Neural progenitor cell (in vitro differentiated cells): ENCODE data around the gene RNF8. TPM values are rescaled to one million over a fixed set of nuclear protein-coding genes. Genes with fewer than 3 reads are reported as not detected.
"Not testable (repeated sequence)": the region's sequence is repeated elsewhere in the genome, so short reads cannot be mapped to it uniquely, and the experiment has no call there.

Experiments
- DNase-seq: peaks from one replicate; pipeline ENCODE4 v3.0.0-alpha.2; 2016; ENCODE audit warnings: low spot score
- H2AFZ ChIP-seq: fragments of 200-600 bp; sonication (generic); replicated peaks from 2 replicates; pipeline ENCODE4 v1.6.1; 2016; ENCODE audit warnings: antibody characterized with exemption
- H3F3A ChIP-seq: fragments of 200-600 bp; sonication (generic); 2 replicates; pipeline ENCODE4 v1.6.1; 2016; ENCODE audit warnings: antibody characterized with exemption, low read depth
- H3K27ac ChIP-seq: fragments of 200-600 bp; sonication (generic); 2 replicates; pipeline ENCODE4 v1.5.1; 2016; ENCODE audit warnings: mild to moderate bottlenecking
- H3K27me3 ChIP-seq: fragments of 200-600 bp; sonication (generic); 2 replicates; pipeline ENCODE4 v1.6.1; 2016; ENCODE audit warnings: mild to moderate bottlenecking, moderate library complexity
- H3K36me3 ChIP-seq: fragments of 200-600 bp; sonication (generic); 2 replicates; pipeline ENCODE4 v1.5.1; 2016
- H3K4me1 ChIP-seq: fragments of 200-600 bp; sonication (generic); 2 replicates; pipeline ENCODE4 v1.6.1; 2016; ENCODE audit warnings: mixed run types
- H3K4me2 ChIP-seq: fragments of 200-600 bp; sonication (generic); 2 replicates; pipeline ENCODE4 v1.6.1; 2016
- H3K4me3 ChIP-seq: fragments of 200-600 bp; sonication (generic); 2 replicates; pipeline ENCODE4 v1.5.1; 2016
- H3K79me2 ChIP-seq: fragments of 200-600 bp; sonication (generic); 2 replicates; pipeline ENCODE4 v1.6.1; 2016; ENCODE audit warnings: low read depth
- H3K9ac ChIP-seq: fragments of 200-600 bp; sonication (generic); 2 replicates; pipeline ENCODE4 v1.6.1; 2016
- H3K9me3 ChIP-seq: fragments of 200-600 bp; sonication (generic); 2 replicates; pipeline ENCODE4 v1.5.1; 2016; ENCODE audit warnings: low read depth
- H4K20me1 ChIP-seq: fragments of 200-600 bp; sonication (generic); 2 replicates; pipeline ENCODE4 v1.6.1; 2016; ENCODE audit warnings: low read depth
- H3K27ac Mint-ChIP-seq: 3 replicates; pipeline ENCODE4 v1.8.0; 2021; ENCODE audit warnings: mixed read lengths
- H3K27me3 Mint-ChIP-seq: 2 replicates; pipeline ENCODE4 v1.8.0; 2022; ENCODE audit warnings: low read depth, mild to moderate bottlenecking, inconsistent platforms, moderate library complexity, mixed read lengths; ENCODE audit not compliant: insufficient read depth
- H3K36me3 Mint-ChIP-seq: 3 replicates; pipeline ENCODE4 v1.8.0; 2021; ENCODE audit warnings: mixed read lengths
- H3K4me1 Mint-ChIP-seq: 3 replicates; pipeline ENCODE4 v1.8.0; 2021; ENCODE audit warnings: mixed read lengths
- H3K4me3 Mint-ChIP-seq: 3 replicates; pipeline ENCODE4 v1.8.0; 2021; ENCODE audit warnings: mild to moderate bottlenecking, moderate library complexity, mixed read lengths
- H3K9me3 Mint-ChIP-seq: 3 replicates; pipeline ENCODE4 v1.8.0; 2020; ENCODE audit warnings: mixed read lengths
- CTCF ChIP-seq: fragments of 200-600 bp; sonication (generic); IDR thresholded peaks from 2 replicates; pipeline ENCODE4 v1.5.1; 2017; ENCODE audit warnings: antibody characterized with exemption, mild to moderate bottlenecking
- EZH2 ChIP-seq: fragments of 200-600 bp; sonication (generic); IDR thresholded peaks from 2 replicates; pipeline ENCODE4 v1.6.1; 2017; ENCODE audit warnings: antibody characterized with exemption, mild to moderate bottlenecking, moderate library complexity
- small RNA-seq: library from RNA; depleted of rRNA; stranded (forward); fragments of <200 nt; gene quantifications from one replicate; pipeline ENCODE3, GENCODE V24; 2015
- total RNA-seq: library from RNA; depleted of rRNA; stranded (reverse); fragments of >200 nt; gene quantifications from 2 replicates; pipeline ENCODE4 v1.2.3, GENCODE V29; 2015; ENCODE audit warnings: low replicate concordance

The RNF8 gene
- total RNA-seq, 1 donor from 2014 or later, result 68.5 TPM

DNA sequence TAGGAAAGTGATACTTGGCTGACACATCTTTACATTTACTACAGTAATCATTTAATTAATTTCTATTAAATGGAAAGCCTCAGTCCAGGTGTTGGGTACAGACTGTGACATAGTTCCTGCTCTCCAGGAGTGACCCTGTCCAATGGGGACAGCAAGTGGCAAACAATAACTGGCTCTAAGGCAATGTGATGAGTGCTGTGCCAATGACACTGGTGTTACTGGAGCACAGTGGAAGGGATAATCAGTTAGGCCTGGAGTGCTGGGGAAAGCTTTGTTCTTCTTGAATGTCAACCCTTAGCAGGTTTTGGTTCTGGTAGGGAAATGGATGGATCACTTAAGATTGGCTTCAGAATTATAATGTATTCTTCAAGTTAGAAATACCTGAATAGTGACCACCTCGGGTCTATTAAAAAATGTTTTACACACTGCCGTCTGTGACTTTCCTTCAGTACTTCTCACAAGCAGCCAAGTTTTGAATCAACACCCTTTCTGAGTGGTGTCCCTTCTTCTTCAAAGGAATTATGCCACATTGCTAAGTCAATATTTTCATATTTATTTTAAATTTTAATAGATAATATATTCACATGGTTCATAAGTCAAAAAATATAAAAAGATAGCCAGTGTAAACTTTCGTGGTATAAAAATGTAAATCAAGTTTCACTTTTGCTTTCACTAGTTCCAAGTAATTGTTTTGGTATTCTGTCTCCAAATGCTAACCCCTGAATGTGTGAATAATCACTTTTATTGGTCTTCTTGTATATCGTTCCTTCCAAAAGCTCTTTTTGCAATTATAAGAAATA is 88.8 kb downstream of the RNF8 start:
- H3K27ac ChIP-seq, result no peak overlapping the region
- Mint-ChIP-seq H3K27me3 (no peaks in the 10 kb centered on the region), H3K36me3 (peaks cover 24% of the 10 kb centered on the region), H3K9me3 (no peaks in the 10 kb centered on the region), H3K4me1 (no peaks in the 10 kb centered on the region), H3K4me3 (no peak overlapping the region), H3K27ac (no peak overlapping the region)
- H3K27me3 ChIP-seq, result no peaks in the 10 kb centered on the region
- no peak overlapping the region for H3K4me2 ChIP-seq
- no peaks in the 10 kb centered on the region for H3K4me1 ChIP-seq
- no peaks in the 10 kb centered on the region for H3K9me3 ChIP-seq
- no peaks in the 10 kb centered on the region for H3F3A ChIP-seq
- H3K79me2 ChIP-seq, result peaks cover 12% of the 10 kb centered on the region
- peaks cover 7% of the 10 kb centered on the region for H4K20me1 ChIP-seq
- no peak overlapping the region for H3K4me3 ChIP-seq
- no peak for TF ChIP-seq CTCF
- TF ChIP-seq EZH2, result no peak
- no peaks in the 10 kb centered on the region for H3K36me3 ChIP-seq
- no peak overlapping the region for H2AFZ ChIP-seq
- no peak overlapping the region for H3K9ac ChIP-seq
- no peak for DNase-seq

DNA sequence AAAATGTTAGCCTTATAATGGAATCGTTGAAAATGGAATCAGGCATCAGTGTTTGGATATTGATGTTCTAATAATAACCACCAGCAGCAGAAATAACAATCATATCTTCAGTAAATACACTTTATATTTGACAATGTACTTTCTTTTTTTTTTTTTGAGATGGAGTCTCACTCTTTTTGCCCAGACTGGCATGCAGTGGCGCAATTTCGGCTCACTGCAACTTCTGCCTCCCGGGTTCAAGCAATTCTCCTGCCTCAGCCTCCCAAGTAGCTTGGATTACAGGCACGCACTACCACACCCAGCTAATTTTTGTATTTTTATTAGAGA is 89.4 kb downstream of the RNF8 start:
- not testable (repeated sequence) for H3K9ac ChIP-seq, H3K4me2 ChIP-seq, H3K4me1 ChIP-seq, H3K27me3 Mint-ChIP-seq, H3K9me3 ChIP-seq, H3F3A ChIP-seq, H3K4me3 Mint-ChIP-seq, H2AFZ ChIP-seq, H3K9me3 Mint-ChIP-seq, H3K36me3 ChIP-seq, H3K27ac ChIP-seq, DNase-seq, H4K20me1 ChIP-seq, H3K4me1 Mint-ChIP-seq, H3K27ac Mint-ChIP-seq, H3K27me3 ChIP-seq, H3K4me3 ChIP-seq
- peaks cover 21% of the 10 kb centered on the region for H3K36me3 Mint-ChIP-seq
- peaks cover 12% of the 10 kb centered on the region for H3K79me2 ChIP-seq

Small RNAs within 50 kb of the gene (small RNA-seq; reads per million reads assigned to genes)
- not detected for gene RN7SL273P

Other genes with a start within 250 kb of the RNF8 start
- gene PIM1, start 183.8 kb upstream of the RNF8 start, total RNA-seq, result 9.1 and 18.9 TPM in 2 replicates
- gene TBC1D22B, start 96.2 kb upstream of the RNF8 start, total RNA-seq, result 16.2 and 16.5 TPM in 2 replicates
- gene TMEM217, start 95.8 kb upstream of the RNF8 start, total RNA-seq, result 0.09 TPM in 1 of 2 replicates, not detected in the other
- 35.4 and 44.9 TPM in 2 replicates for gene CMTR1, start 79.2 kb downstream of the RNF8 start, total RNA-seq
- gene CCDC167, start 145.9 kb downstream of the RNF8 start, total RNA-seq, result 30.4 and 56.5 TPM in 2 replicates